K562 treated with DMSO at 1 percent for 48 hours (cell line): Measurements from ENCODE around the gene GOLGA1. TPM values are rescaled to one million over a fixed set of nuclear protein-coding genes. Genes with fewer than 3 reads are reported as not detected.

Experiments
- total RNA-seq: library from RNA; unstranded; fragments of 300-600 nt; gene quantifications from 2 replicates; pipeline ENCODE4 v1.2.3, GENCODE V29; 2022; ENCODE audit warnings: low replicate concordance; ENCODE audit errors: extremely low read depth

GOLGA1 gene, protein sequence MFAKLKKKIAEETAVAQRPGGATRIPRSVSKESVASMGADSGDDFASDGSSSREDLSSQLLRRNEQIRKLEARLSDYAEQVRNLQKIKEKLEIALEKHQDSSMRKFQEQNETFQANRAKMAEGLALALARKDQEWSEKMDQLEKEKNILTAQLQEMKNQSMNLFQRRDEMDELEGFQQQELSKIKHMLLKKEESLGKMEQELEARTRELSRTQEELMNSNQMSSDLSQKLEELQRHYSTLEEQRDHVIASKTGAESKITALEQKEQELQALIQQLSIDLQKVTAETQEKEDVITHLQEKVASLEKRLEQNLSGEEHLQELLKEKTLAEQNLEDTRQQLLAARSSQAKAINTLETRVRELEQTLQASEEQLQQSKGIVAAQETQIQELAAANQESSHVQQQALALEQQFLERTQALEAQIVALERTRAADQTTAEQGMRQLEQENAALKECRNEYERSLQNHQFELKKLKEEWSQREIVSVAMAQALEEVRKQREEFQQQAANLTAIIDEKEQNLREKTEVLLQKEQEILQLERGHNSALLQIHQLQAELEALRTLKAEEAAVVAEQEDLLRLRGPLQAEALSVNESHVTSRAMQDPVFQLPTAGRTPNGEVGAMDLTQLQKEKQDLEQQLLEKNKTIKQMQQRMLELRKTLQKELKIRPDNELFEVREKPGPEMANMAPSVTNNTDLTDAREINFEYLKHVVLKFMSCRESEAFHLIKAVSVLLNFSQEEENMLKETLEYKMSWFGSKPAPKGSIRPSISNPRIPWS
- not detected in 2 replicates for total RNA-seq

DNA sequence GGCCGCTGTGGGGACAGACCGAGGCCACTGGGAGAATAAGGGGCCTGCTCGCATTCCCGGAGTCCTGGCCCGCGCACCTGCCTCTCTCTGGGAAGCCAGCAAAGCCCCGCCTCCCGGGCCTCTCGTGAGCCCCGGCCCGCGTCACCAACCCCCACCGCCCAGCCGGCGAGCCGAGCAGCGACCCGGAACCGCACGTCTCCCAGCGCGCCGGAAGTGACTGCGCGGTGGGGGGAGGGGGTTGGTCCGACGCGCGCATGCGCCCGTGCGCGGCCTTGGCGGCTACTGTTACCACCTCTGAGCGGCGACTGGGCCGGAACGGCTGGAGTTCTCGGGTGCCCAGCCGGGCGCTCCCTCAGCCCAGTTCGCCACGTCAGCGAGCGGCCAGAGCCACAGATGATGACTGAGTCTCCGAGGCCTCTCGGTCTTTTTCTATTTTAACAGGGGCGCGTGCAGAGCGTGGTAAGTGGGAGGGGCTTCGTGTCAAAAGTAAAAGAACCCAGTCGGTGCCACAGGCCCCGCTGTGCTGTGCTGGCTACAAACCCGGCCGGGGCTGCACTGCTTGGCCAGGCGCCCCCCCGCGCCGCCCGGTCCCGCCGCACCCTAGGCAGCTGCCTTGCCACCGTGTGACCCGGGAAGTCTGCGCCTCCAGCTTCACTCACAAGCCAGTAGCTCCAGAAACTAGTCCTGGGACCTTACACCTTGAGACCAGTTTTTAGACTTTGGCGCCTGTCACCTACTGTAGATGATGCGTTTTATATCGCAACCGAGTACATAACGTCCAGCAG is at the start of gene GOLGA1:
TSS of gene GOLGA1 (minus strand) at position 190 of the 785 bp plus-strand sequence. CDS start 2,372 bp downstream, outside the sequence.

DNA sequence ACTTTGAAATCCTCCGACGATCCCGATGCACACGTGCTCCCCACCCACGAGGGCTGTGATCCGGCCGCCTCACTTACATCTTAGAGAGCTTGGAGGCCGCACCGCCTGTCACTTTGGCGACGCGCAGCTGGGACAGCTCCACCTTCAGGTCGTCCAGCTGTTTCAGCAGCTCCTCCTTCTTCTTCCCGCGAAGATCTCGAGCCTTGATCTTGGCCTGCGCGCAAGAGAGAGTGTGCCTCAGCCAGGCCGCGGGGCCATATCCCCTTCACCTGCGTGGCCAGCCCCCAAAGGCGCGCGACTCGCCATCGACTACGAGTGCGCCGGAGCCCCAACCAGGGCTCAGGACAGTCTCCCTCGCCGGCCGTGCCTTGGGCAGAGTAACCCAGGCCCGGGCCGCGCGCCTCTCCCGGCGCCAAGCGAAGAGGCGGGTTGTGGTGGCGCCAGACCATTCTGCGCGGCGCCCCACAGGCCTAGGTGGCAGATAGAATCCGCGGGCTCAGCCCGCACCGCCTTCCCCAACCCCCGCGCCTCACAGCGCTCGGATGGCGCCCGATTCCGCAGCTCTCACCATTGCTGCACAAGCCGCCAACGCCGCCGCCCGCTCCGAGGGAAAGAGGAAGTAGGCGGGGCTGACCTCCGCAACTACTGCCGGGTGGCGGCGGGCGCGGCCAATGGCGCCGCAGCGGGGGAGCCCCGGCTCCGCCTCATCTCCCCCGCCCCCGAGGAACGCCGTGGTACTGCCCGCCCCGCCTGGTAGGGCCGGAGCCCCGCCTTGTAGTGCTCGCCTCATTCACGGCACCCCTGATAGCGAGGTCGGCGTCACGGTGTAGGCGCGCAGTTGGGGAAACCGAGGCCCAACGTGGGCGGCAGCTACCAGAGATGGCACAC is 79.3 kb downstream of the GOLGA1 start, which contains the start of the genes ARPC5L and RPL35:
TSS of gene ARPC5L (plus strand) at position 789 of the 888 bp plus-strand sequence. CDS start 7,161 bp downstream, outside the sequence.
TSS of gene RPL35 (minus strand) at position 616 of the 888 bp plus-strand sequence. CDS start at position 571, 45 bp downstream.

DNA sequence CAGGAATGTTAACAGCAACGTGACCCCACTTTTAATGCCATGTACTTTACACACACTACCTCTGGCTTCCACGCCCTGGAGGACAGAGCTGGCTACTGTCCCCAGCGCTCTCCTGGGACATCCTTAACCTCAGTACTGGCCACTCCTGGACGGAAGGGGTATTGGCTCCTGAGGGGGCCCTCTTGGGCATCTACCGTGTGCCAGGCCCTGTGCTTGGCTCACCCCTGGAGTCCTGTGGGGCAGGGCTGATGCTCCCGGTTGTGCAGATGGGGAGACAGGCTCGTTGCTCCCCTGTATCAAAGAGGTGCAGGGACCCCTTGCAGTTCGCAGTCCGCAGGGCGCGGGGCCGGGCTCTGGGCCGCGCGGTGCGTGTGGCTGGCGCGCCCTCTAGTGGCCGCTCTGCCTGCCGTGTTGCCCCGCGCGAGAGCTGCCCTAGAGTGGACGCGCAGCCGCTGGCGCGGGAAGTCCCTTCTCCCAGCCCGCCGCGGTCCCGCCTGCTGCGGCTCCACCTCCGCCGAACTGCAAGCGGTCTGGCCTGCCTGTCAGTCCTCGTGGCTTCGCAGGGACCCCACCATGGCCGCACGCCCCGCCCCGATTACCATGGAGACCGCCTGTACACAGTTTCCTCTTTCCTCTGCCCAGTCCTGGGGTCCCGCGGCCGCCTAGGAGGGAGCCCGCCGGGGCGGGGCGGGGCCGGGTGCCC is 87.9 kb downstream of the GOLGA1 start, which contains the start of gene WDR38:
TSS of gene WDR38 (plus strand) at position 632 of the 703 bp plus-strand sequence. CDS start 72 bp downstream, outside the sequence.

Other genes with a start within 250 kb of the GOLGA1 start
- not detected in 2 replicates for gene NR6A1, start 169.8 kb downstream of the GOLGA1 start, total RNA-seq
- not detected in 2 replicates for gene OLFML2A, start 163.9 kb downstream of the GOLGA1 start, total RNA-seq
- gene WDR38, start 87.6 kb downstream of the GOLGA1 start, total RNA-seq: not detected in 2 replicates
- gene RPL35, start 79.1 kb downstream of the GOLGA1 start, total RNA-seq: 11,571 TPM in 1 of 2 replicates, not detected in the other
- not detected in 2 replicates for gene ARPC5L, start 79.0 kb downstream of the GOLGA1 start, total RNA-seq
- gene SCAI, start 202.4 kb upstream of the GOLGA1 start, total RNA-seq: not detected in 2 replicates
- not detected in 2 replicates for gene PPP6C, start 248.7 kb upstream of the GOLGA1 start, total RNA-seq